ENCODE results near the gene METTL25. TPM values are rescaled to one million over a fixed set of nuclear protein-coding genes. Genes with fewer than 3 reads are reported as not detected.

The METTL25 gene
- total RNA-seq, 6 donors from 2014 or later, result 12.6 to 18.5 (median 14.6) TPM

- no peak overlapping the region for H3K4me3 ChIP-seq
- ATAC-seq (ENCODE audit: low FRiP score in 2 of 2) (no peak), DNase-seq (no peak)
- no peak for TF ChIP-seq EP300 (IDR thresholded peaks at IDR 0.05)
- TF ChIP-seq POLR2A (IDR thresholded peaks at IDR 0.05), result no peak
- no peak for TF ChIP-seq POLR2AphosphoS5 (IDR thresholded peaks at IDR 0.05)
- TF ChIP-seq CTCF (IDR thresholded peaks at IDR 0.05), result no peak
- H3K36me3 ChIP-seq, result peaks cover 0 to 16% (median 2%) of the 10 kb centered on the region in 4 donors
- no peak overlapping the region for H3K27ac ChIP-seq
- no peaks in the 10 kb centered on the region for H3K4me1 ChIP-seq
- no peaks in the 10 kb centered on the region for H3K9me3 ChIP-seq
- 91 to 95% methylated on average over 1 of the region's 1 CpG for WGBS, 2 donors
- H3K27me3 ChIP-seq, result no peaks in the 10 kb centered on the region
Measured at GRCh38 chr12:82458101-82458500, 99.8 kb downstream of the METTL25 start.

- no peaks in the 10 kb centered on the region for H3K4me1 ChIP-seq
- 67 to 69% methylated on average over 1 of the region's 1 CpG for WGBS, 2 donors
- no peak for ATAC-seq (ENCODE audit: low FRiP score in 2 of 2)
- H3K27ac ChIP-seq, result no peak overlapping the region
- TF ChIP-seq POLR2AphosphoS5 (IDR thresholded peaks at IDR 0.05), result no peak
- TF ChIP-seq POLR2A (IDR thresholded peaks at IDR 0.05), result no peak
- no peak for TF ChIP-seq CTCF (IDR thresholded peaks at IDR 0.05)
- no peak for TF ChIP-seq EP300 (IDR thresholded peaks at IDR 0.05)
- peaks cover 0 to 16% (median 2%) of the 10 kb centered on the region in 4 donors for H3K36me3 ChIP-seq
- H3K4me3 ChIP-seq, result no peak overlapping the region
- no peak for DNase-seq
- H3K27me3 ChIP-seq, result no peaks in the 10 kb centered on the region
- H3K9me3 ChIP-seq, result no peaks in the 10 kb centered on the region
Measured at GRCh38 chr12:82461393-82461792, 103.1 kb downstream of the METTL25 start.

GRCh38 chr12:82461836-82462235 is 103.5 kb downstream of the METTL25 start:
- no peak for ATAC-seq (ENCODE audit: low FRiP score in 2 of 2)
- Histone ChIP-seq H3K27me3 (no peaks in the 10 kb centered on the region), H3K4me3 (no peak overlapping the region), H3K36me3 (peaks cover 0 to 16% (median 2%) of the 10 kb centered on the region in 4 donors), H3K9me3 (no peaks in the 10 kb centered on the region), H3K27ac (no peak overlapping the region), H3K4me1 (no peaks in the 10 kb centered on the region)
- no peak for TF ChIP-seq EP300 (IDR thresholded peaks at IDR 0.05)
- TF ChIP-seq POLR2AphosphoS5 (IDR thresholded peaks at IDR 0.05), result no peak
- TF ChIP-seq POLR2A (IDR thresholded peaks at IDR 0.05), result no peak
- TF ChIP-seq CTCF (IDR thresholded peaks at IDR 0.05), result no peak
- WGBS, 2 donors, result 63 to 67% methylated on average over 3 of the region's 3 CpGs
- DNase-seq, result no peak

GRCh38 chr12:82468563-82468962 is 110.2 kb downstream of the METTL25 start:
- DNase-seq, result no peak
- H3K4me3 ChIP-seq, result no peak overlapping the region
- WGBS, 2 donors, result 91 to 92% methylated on average over 4 of the region's 4 CpGs
- H3K27ac ChIP-seq, result no peak overlapping the region
- peaks cover 0 to 3% (median 0%) of the 10 kb centered on the region in 4 donors for H3K9me3 ChIP-seq
- peaks cover 0 to 9% (median 6%) of the 10 kb centered on the region in 4 donors for H3K36me3 ChIP-seq
- ATAC-seq (ENCODE audit: low FRiP score in 2 of 2), result no peak
- TF ChIP-seq EP300 (IDR thresholded peaks at IDR 0.05) (no peak), POLR2A (IDR thresholded peaks at IDR 0.05) (no peak), POLR2AphosphoS5 (IDR thresholded peaks at IDR 0.05) (no peak), CTCF (IDR thresholded peaks at IDR 0.05) (no peak)
- no peaks in the 10 kb centered on the region for H3K4me1 ChIP-seq
- H3K27me3 ChIP-seq, result no peaks in the 10 kb centered on the region

- no peaks in the 10 kb centered on the region for H3K27me3 ChIP-seq
- H3K9me3 ChIP-seq, result peaks cover 0 to 3% (median 0%) of the 10 kb centered on the region in 4 donors
- peaks cover 0 to 18% (median 6%) of the 10 kb centered on the region in 4 donors for H3K36me3 ChIP-seq
- H3K4me3 ChIP-seq, result no peak overlapping the region
- TF ChIP-seq EP300 (IDR thresholded peaks at IDR 0.05) (no peak), POLR2A (IDR thresholded peaks at IDR 0.05) (no peak), CTCF (IDR thresholded peaks at IDR 0.05) (no peak), POLR2AphosphoS5 (IDR thresholded peaks at IDR 0.05) (no peak)
- no peaks in the 10 kb centered on the region for H3K4me1 ChIP-seq
- no peak overlapping the region for H3K27ac ChIP-seq
- DNase-seq (no peak), ATAC-seq (ENCODE audit: low FRiP score in 2 of 2) (no peak)
Measured at GRCh38 chr12:82470906-82471512, 112.7 kb downstream of the METTL25 start.

Data from upper lobe of left lung (tissue), 6 donors.